ENCODE measurements around the gene NSD1.
"Not testable (repeated sequence)": the region's sequence is repeated elsewhere in the genome, so short reads cannot be mapped to it uniquely, and the experiment has no call there.

NSD1 gene

GRCh38 chr5:177123789-177124485, 9.6 kb upstream of the NSD1 start:
- DNase-seq (ENCODE audit: low spot score): no peak
- FAIRE-seq: no peak

GRCh38 chr5:177124486-177124991, 9.0 kb upstream of the NSD1 start:
- DNase-seq (ENCODE audit: low spot score) (no peak), FAIRE-seq (no peak)

GRCh38 chr5:177126771-177127170, 6.8 kb upstream of the NSD1 start:
- no peak for DNase-seq (ENCODE audit: low spot score)
- no peak for FAIRE-seq

- no peak for DNase-seq (ENCODE audit: low spot score)
- FAIRE-seq: no peak
Measured at GRCh38 chr5:177128551-177128981, 5.0 kb upstream of the NSD1 start.

GRCh38 chr5:177130211-177131018, 3.2 kb upstream of the NSD1 start:
- DNase-seq (ENCODE audit: low spot score) (no peak), FAIRE-seq (no peak)

- DNase-seq (ENCODE audit: low spot score): no peak
- FAIRE-seq: no peak
Measured at GRCh38 chr5:177131019-177131320, 2.6 kb upstream of the NSD1 start.

GRCh38 chr5:177131352-177132135, 2.0 kb upstream of the NSD1 start:
- DNase-seq (ENCODE audit: low spot score): no peak
- FAIRE-seq: no peak

GRCh38 chr5:177132136-177133095, 1.2 kb upstream of the NSD1 start:
- no peak for FAIRE-seq
- DNase-seq (ENCODE audit: low spot score): no peak

GRCh38 chr5:177133853-177134696, 502 bp downstream of the NSD1 start:
- FAIRE-seq (no peak), DNase-seq (ENCODE audit: low spot score) (peak; percentile 56)

GRCh38 chr5:177134697-177135225, 1.2 kb downstream of the NSD1 start:
- FAIRE-seq (no peak), DNase-seq (ENCODE audit: low spot score) (no peak)

GRCh38 chr5:177140312-177140711, 6.7 kb downstream of the NSD1 start:
- no peak for FAIRE-seq
- DNase-seq (ENCODE audit: low spot score): no peak

- DNase-seq (ENCODE audit: low spot score) (no peak), FAIRE-seq (no peak)
Measured at GRCh38 chr5:177141496-177141895, 7.9 kb downstream of the NSD1 start.

GRCh38 chr5:177142098-177142611, 8.6 kb downstream of the NSD1 start:
- DNase-seq (ENCODE audit: low spot score) (no peak), FAIRE-seq (no peak)

GRCh38 chr5:177142778-177143177, 9.2 kb downstream of the NSD1 start:
- DNase-seq (ENCODE audit: low spot score) (no peak), FAIRE-seq (no peak)

GRCh38 chr5:177146891-177147638, 13.5 kb downstream of the NSD1 start:
- DNase-seq (ENCODE audit: low spot score) (no peak), FAIRE-seq (no peak)

GRCh38 chr5:177150061-177150460, 16.5 kb downstream of the NSD1 start:
- FAIRE-seq; DNase-seq (ENCODE audit: low spot score): not testable (repeated sequence)

GRCh38 chr5:177154003-177154643, 20.6 kb downstream of the NSD1 start:
- FAIRE-seq (no peak), DNase-seq (ENCODE audit: low spot score) (no peak)

- no peak for FAIRE-seq
- no peak for DNase-seq (ENCODE audit: low spot score)
Measured at GRCh38 chr5:177162379-177162778, 28.8 kb downstream of the NSD1 start.

Measured in urothelium cell line (cell line).